ENCODE data around the gene KSR2. TPM values are rescaled to one million over a fixed set of nuclear protein-coding genes. Genes with fewer than 3 reads are reported as not detected.

The KSR2 gene
- total RNA-seq, 1 donor from 2014 or later = 0.78 TPM

DNA sequence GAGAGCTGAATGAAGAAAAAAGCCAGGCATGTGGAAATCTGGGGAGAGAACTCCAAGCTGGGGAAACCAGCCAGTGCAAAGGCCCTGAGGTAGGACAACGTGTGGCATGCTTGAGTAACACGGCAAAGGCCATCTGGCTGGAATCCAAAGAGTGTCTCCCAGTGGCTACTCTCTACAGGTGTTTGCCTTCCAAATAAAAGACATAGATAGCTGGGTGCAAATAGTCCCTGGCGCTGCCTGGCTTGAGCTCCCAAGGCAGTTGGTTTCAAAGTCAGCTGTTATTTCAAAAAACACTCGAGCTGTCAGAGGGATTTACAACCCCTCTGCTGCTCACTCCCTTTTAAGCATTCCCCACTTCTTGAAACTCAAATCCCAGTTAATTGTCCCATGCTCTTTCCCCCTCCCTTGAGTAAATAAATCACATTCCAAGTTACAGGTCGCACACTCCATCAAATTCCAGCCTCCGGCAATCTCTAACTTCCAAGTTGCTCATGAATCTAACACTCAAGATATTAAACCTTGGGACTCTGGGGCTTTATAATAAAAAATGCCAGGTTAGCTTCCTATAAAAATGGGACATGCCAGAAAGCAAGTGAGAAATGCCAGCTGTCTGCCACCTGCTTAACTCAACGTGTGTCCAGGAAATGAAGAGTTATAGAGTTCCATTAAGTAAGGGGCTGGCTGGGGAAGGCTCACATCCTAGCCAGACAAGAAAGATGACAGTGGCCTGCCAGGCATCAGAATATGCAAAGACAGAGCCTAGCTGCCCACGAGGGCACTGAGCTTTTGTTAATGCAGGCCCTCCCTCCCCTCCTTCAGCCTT is 473.7 kb downstream of the KSR2 start:
- no peak for DNase-seq

DNA sequence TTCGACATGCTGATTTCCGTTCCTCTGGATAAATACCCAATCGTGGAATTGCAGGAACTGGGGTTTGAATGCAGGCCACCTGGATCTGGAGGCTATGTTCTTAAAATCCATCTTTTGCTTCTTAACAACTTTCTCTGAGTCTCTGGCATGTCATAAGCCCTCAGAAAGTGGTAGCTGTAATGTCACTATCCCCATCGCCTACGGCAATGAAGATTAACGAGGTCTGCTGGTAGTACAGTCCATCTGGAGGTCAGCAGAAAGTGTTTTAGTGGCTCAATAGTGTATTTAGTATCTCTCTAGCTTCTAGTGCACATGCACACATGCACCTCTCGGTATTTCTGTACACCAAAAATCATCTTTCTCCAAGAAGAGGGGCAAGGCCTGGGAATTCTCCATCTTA is 477.1 kb downstream of the KSR2 start:
- no peak for DNase-seq

DNA sequence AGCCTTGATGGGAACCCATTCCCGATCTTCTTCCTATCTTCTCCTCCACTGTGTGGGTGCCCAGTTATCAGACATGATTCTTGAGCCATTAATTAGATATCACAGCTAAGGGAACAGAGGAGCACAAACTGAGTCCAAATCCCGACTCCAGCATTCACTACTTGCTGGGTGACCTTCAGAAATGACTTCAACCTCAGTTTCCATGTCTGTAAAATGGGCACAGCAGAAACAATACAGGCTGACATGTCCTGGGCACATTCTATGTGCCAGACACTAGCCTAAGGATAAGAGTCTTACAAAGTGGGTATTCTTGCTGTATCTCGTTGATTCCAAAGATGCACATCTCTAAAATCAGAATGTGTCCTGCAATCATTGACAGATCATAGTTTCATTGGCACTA is 478.7 kb downstream of the KSR2 start:
- no peak for DNase-seq

DNA sequence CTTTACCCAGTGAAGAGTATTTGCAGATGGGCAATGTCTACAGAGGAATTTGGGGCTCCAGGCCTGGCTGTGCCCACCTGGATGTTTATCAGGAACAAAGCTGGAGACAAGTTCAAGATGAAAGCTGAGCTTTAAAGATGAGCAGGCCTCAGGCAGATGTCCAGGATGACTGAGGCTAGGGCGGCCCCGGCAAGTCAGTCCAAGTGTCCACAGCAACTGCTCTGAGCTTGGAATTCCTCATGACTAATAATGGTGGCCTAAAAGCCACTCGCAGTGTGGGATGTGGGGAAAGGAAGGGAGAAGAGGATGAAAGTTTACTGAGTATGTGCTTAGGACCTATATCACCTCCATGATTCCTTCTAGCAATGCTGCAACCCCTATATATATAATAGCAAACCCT is 479.1 kb downstream of the KSR2 start:
- DNase-seq = no peak

DNA sequence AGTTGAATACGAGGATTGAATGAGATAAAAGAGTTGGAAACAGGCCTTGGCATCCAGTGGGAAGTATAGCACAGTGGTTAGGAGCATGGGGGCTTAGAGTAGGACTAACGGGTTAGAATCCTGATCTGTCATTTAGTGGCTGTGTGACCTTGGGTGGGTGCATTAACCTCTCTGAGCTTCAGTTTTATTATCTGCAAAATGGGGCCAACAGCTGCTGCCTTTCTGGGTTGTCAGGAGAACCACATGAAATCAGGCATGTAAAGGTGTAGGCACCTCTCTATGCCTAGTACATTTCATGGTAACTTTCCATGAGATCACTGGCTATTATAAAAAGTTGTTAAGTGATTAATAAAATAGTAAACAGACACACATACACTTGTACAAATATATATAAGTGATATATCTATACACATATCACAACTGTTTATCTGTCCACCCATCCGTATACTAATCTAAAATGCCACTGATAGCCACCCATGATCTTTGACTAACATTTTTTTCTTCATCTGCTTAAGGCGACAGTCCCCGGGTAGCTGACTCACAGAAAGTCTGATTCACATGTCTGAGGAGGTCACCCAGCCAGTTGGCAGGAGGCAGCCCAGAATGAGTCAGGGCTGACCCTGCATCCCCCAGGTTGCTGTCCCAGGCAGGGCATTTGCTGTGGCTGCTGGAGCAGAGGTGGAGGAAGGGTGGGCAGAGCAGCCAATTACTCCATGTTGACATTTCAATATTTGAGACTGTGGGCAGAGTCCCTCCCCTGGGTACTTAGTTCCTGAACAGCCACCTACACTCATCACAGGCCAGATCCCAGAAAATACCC is 481.7 kb downstream of the KSR2 start:
- no peak for DNase-seq

DNA sequence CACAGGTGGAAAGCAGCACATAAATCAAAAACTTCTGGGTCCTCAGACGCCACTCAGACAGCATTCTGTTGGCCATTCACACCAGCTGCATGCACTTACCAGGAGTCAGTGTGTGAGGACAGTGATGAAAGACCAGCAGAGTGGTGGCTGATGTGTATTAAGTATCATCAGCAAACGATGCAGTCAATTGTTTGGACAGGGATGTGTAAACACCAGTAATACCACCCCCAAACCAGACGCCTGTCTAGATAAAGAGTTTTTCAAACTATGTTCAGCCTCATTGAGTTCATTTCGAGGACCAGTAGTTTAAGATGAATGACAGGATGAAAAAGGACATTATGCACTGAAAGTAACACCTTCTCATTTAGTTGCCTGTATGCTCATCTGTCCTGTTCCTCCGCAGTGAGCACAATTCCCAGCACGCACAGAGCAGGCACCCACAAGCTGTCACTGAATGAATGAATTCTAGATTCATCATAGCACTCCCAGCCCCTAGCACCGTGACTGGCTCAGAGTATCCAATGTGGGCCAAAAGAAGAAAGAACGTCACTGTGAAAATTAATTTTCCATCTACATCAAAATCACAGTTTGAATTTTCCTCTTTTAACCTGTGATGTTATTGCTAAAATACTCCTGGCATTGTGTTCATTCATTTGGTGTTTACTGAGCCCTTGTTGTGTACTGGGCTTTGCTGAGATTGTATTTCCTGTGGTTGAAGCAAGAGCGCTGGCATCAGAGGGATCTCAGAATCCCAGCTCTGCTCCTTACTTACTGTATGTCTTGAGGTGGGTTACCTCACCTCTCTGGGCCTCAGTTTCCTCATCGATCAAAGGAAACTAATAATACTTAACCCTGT is 482.6 kb downstream of the KSR2 start:
- DNase-seq = no peak

DNA sequence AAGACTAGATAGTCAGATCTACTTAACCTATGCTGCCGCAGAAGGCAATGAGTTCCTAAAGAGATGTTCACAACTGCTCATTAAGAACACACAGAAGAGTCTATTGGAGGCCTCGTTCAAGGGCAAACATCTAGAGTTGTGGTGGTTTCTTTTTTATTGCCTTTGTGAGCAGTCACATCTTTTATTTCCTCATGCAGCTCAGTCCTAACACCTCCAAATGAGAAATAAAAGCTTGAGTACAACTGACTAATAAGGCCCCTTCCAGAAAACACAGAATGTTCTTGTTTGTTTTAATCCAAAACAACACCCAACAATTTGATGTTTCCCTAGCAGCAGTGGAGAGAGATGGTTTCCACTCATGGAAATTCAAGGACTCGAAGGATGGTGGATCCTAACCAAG is 483.9 kb downstream of the KSR2 start:
- DNase-seq = no peak

DNA sequence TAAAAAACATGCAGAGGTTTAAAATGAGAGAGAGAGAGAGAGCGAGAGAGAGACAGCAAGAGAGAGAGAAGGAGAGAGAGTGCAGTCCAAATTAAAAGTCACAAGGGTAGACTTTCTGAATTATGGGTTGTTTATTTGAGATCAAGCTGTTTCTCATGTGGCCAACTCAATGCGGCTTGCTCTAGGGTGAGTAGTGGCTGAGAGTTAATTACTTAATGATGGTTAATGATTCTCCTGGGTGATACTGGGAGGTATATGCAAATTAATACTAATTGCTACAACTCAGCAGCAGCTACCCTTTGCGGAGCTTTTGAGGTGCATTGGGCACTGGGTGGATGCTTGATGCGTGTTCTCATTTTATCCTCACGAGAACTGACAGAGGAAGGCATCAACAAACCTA is 485.3 kb downstream of the KSR2 start:
- no peak for DNase-seq

DNA sequence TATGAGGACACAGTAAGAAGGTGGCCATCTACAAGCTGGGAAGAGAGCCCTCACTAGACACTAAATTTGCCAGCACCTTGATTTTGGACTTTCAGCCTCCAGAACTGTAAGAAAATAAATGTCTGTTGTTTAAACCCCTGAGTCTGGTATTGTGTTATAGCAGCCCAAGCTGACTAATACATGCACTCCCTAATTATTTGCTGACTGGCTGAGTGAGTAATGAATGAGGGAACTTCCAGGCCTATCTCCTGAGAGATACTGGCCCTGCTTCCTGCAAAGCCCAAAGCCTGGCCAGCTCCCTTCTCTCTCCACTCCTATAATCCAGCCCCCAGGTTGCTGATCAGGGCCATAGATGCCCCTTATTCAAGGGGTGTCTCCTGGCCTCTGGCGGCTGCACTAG is 487.3 kb downstream of the KSR2 start:
- DNase-seq = no peak

DNA sequence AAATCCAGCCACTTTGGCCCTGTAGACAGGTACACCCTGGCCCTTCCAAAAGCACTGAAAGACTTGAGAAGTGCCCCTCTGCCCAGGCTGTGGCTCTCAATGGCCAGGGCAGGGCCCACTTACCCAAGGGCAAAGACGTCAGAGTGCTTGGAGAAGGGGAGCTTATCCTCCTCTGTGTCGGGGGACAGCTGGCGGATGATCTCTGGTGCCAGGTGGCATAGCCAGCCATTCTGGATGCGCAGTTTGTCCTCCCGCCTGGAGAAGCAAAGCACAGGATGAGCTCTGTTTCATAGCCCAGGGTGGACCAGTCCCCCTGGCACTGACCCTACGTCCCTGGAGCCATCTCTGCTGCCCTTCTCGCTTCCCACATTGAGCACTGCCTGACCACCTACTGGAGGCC is 492.4 kb downstream of the KSR2 start:
- DNase-seq = no peak

DNA sequence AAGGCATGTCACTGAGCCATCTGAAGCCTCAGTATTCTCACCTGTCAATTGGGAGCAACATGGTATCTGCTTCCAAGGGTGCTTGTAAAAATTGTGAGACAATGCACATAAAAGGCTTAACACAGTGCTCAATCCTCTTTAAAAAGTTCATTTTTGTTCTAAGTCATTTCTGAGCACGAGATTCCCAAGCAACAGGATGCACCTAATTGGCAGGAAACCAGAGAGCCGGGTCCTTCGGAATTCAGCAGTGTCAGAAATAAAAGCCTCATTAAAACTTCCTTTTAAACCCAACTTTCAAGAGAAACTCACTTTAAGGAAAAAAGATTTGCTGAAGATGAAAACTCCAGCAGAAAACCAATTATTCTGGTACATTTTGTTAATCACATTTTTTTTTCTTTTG is 494.9 kb downstream of the KSR2 start:
- DNase-seq = no peak

DNA sequence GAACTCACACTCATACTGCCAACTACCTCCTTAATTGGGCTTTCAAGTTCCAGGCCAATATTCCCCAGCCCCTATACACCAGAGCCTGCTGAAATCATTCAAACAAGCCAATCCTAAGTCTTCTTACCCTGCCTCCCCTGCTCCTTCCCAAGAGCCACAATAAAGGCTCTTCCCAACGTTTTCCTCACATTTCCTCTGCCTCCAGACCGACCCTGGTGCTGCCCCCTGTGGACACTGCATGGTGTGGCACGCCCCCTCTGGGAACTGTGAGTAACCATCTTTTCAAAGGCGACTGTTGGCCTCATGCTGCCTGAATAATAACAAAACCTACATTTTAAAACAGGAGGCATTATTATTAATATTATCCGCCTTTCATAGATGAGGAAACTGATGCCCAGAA is 495.8 kb downstream of the KSR2 start:
- DNase-seq = no peak

DNA sequence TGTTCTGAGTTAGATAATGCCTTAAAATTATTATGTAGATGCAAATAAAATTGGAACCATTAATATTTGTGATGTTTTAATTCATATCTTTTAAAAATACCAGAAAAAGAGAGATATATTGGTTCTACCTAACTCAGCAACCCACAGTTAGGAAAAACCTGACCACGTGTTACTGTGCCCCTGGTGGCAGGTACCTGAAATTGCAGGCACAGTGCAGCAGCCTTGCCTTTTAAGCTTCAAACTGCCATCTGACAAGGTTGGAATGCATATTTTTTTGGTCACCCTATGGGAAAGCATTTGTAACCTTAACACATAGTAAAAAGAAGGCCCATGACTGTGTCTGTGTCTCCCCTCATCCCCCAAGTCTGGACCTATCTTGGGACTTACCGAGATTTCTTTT is 498.0 kb downstream of the KSR2 start:
- no peak for DNase-seq

DNA sequence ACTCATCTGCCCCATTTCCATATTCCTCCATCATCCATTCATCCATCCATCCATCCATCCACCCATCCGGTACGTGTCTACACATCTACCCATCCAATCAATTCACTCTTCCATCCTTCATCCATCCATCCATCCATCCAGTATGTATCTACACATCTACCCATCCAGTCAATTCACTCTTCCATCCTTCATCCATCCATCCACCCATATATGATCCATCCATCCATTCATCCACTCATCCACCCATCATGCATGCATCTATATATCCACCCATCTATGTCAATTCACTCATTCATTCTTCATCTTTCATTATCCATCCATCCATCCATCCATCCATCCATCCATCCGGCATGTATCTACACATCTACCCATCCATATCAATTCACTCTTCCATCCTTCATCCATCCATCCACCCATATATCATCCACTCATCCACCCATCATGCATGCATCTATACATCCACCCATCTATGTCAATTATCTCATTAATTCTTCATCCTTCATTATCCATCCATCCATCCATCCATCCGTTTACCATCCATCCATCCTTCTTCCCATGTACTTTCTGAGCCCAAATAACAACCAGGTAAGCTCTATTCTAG is 498.8 kb downstream of the KSR2 start:
- no peak for DNase-seq

DNA sequence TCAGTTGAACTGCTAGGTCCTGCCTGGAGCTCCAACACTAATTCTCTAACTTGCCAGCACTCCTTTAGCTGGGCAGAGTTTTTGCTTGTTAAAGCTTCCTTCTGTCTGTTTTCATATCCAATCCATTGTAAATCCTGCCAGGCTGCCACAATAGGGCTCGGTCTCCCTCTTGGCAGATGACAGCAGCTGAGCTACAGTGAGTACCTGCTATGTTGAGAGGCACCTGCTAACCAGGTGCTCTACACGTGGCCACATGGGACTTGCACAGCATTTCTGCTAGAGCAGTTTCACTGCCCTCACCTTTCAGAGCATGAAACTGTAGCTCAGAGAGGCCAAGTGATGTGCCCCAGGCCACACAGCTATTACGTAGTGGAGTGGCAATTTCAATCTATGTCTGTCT is 500.8 kb downstream of the KSR2 start:
- no peak for DNase-seq

DNA sequence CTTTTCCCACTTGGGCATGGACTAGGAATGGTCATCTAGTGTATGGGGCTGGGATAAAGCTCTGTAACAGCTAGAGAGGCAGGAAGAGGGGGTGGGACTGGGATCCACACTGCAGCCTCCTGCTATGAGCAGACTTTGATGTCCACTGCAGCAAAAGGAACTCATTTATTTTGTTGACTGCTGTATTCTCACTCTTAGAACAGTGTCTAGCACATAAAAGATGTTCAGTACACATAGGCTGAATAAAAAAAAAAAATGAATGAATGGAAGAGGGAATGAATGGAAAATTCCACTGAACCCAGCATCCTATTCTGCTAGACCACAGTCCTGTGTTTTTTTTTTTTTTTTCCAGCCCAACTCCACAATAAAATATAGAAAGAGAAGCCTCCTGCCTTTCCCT is 501.2 kb downstream of the KSR2 start:
- no peak for DNase-seq

DNA sequence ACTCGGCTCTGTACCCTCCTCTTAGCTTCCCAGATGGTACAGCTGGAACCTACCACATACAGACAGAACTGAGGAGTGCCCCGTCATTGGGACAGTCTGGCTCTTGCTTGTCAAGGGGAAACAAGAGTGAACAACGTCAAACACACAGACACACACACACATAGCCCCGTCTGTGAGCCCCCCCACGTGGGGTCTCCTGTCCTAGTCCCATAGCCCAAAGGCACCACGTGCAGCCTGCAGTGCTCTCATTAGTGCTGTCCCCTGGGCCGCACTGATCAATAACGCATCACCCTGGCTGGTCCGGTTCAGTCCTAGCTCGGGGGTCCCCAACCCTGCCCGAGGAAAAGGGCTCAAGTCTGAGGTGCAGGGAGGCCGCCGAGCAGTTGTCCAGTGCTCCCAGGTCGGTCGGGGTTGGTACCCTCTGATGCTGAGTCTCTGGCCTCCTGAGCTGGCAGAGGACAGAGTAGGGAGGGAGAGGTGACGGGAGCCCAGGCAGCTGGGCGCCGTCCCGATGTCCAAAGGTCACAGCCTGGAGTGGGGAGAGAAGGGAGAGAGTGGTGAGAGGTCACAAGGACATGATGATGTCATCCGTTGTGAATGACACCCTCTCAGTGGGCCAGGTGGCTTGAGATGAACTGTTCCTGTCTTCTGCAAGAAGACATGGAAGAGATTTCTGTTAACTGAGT is 502.0 kb downstream of the KSR2 start:
- DNase-seq = no peak

DNA sequence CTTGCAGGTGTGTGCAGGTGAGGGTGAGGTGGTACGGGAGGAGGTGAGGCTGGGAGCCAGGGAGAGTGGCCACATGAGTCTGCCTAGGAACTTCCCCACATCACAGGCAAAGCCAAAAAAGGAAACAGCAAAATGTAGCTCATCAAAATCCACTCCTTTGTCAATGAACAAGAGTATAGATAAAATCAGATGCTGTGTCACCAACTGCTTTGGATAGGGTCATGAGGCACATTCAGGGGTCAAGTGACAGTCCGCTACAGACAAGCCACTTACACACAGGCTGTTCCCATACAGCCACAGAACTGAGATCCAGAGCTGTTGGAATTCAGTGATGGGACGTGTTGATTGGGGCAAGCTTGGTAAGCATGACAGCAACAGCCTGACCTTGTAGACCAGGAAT is 507.1 kb downstream of the KSR2 start:
- DNase-seq = no peak

DNA sequence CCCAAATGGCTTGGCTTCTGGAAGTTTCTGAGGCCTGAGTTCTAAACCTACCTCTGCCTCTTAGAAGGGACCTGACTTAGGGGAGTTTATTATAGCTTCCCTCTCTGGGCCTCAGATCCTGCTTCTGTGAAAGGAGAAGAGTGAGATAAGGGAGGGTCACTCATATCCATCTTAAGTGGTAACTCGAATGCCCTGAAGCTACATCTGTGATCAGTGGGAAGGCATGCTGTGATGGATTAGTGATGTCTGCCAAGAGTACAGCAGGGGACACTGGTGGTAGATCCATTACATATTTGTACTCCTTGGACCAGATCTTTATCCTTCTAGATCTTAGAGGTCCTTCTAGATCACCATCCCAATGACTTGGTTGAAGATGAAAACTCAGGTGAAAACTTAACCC is 509.6 kb downstream of the KSR2 start:
- DNase-seq = no peak

DNA sequence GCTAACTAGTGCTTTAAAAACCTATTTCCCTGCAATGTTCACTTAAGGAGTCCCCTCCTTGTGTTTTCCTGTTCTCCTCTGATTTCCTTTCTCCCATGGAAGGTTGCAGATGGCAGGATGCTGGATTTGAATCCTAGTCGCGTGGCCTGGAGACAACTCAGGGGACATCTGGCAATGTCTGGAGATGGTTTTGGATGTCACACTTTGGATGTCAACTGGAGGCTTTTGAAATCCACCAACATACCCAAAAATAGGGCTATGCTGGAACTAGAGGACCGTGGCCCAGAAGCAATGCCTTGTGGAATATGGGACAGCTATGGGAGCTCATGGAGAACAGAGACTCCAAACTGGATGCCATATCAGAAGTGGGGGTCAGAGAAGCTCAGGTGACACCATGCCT is 511.6 kb downstream of the KSR2 start:
- DNase-seq = no peak

DNA sequence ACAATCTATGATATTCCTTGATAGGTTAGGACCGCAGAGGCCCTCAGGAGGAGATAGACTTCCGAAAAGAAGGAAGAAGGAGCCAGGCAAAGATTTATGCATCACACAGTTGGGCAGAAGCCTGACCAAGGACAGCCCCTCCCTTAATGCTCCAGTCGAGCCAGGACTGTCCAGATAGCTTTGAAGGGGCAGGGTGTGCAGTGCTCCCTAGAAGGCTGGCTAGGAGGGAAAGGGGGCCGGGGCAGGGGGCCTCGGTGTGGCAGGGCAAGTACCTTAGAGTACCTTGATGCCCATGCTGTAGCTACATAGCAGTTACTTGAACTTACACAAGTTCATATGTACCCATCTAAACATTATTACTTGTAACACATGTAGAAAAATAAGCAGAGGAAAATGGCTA is 512.7 kb downstream of the KSR2 start:
- no peak for DNase-seq

DNA sequence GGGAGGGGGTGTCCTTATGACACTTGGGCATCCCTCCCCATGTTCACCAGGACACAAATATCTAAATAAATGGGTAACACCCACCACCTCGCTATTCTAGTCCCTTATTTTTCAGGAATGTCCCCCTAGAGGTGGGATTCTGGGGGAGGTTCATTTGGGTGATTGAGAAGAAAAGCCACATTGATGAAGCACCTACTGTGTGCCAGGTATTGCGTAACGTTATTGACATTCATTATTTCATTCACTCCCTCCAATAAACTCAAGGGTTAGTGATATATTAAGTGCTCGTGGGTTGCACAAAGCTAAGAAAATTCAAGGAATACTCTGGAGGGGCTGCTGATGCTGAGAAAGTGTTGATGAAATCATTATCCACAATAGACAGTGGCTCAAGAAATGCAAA is 514.8 kb downstream of the KSR2 start:
- no peak for DNase-seq
